GM21723 (cell line): ENCODE results near the gene OGT.
"Not testable (repeated sequence)": the region's sequence is repeated elsewhere in the genome, so short reads cannot be mapped to it uniquely, and the experiment has no call there.

ENCODE experiments used
- ATAC-seq: cut with Tn5 transposase; IDR thresholded peaks from one replicate; pipeline ENCODE4 v1.9.1; 2021; ENCODE audit warnings: mild to moderate bottlenecking, moderate library complexity; ENCODE audit not compliant: unreplicated experiment

Gene OGT

DNA sequence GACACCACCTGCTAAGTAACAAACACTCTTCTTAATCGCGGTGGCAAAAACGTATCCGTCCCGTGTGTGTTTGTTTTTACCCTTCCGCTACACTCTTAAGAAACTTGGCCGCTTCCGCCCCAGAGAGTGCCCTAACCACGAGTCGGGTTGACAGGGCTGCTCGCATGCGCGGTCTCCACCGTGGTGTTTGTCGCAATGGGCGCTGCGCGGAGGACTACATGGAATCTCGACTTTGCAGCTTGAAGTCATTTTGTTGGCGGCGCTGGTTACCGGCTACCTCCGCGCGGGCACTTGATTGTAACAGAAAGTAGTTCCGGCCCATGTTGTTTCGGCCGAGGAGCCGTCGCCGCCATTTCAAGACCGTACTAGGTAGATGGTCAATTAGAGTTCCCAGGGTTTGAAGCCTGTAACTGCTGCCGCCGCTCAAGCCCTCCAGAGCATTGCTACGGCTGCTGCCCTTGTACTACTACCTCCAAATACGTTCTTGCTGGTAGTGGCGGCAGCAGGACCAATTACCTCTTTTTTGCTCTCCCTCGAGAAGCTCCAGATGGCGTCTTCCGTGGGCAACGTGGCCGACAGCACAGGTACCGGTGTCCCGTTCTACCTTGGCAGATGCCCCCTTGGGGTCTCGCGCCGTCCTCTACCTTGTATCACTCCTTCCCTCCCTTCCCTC lies at the start of gene OGT:
OGT (plus strand) TSS at position 352 of the 673 bp plus-strand sequence; CDS start at position 548, 196 bp downstream.
- peak; percentile 79 for ATAC-seq

DNA sequence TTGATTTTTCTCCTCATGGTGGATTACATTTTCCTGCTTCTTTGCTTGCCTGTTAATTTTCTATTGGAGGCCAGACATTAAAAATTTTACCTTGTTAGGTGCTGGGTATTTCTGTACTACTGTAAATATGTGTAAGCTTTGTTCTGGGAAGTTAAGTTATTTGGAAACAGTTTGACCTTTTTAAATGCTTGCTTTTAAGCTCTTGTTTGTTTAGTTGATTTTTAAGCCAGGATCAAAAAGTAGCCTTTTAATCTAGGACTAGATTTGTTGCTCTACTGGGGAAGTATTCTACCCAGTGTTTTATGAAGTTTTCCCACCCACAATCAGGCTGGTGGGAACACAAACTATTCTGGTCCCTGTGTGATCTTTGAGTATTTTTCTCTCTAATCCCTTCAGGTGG lies 45.1 kb upstream of the OGT start:
- ATAC-seq: no peak

DNA sequence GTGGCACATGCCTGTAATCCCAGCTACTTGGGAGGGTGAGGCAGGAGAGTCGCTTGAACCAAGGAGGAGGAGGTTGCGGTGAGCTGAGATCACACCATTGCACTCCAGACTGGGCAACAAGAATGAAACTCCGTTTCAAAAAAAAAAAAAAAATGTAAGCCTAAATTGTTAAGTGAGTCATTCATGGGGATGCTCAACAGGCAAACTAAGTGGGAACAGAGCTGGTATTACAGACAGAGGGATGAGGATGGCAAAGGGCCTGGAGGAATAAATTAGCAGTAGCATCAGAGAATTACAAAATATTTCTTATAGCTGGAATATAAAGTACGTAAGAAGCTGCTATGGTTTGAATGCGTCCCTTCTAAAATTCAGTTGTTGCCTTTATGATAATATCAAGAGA lies 43.4 kb upstream of the OGT start:
- ATAC-seq: no peak

DNA sequence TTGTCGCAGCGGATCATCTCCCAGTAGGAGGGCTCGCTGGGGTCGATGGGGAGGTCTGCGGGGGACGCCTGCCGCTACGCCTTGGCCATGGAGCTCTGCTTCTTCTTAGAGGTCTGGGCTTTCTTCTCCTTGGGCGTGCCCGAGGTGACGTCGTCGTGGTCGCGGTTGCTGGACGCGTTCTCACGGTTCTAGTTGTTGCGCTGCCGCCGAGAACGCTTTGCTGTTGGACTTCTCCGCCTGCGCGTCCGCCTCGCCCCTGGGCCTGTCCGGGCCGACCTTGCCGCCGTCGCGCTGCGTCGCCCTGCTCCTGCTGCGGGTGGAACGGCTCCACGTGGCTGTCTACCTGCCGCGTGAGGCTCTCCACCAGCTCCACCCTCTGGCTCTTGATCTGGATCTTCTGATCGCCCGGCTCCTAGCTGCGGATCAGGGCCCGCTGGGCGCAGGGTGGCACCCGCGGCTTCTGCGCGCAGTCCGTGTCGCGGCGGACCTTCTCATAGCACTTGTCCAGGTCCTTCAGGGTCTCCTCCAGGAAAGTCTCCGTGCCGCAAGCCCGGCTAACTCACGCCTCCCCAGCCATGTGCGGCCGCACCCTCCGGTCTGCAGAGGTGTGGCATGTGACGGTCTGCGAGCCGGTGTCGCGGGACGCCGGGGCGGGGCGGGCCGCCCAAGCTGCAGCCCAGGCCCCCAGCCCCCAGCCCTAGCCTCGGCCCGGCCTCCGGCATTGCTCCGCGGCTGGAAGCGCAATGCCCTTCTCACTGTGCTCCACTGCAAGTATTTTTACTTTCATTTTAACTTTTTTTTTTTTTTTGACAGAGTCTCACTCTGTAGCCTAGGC lies 40.5 kb upstream of the OGT start:
- ATAC-seq: peak; percentile 55

DNA sequence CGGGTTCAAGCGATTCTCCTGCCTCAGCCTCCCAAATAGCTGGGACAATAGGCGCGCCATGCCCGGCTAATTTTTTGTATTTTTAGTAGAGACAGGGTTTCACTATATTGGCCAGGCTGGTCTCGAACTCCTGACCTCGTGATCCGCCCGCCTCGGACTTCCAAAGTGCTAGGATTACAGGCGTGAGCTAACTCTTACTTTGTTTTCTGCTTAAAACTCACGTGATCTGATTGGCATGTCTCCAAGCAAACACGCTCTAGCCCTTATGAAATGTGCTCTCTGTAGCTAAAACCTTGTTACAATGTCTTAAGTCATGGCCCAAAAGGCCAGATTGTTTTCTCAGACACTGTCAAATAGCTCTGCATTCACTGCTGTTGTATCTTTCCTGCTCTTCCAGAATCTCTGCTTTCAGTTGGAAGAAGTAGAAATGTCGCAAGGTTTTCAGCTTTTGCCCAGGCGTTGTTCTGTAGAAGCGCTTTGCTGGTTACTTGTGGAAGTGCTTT lies 39.7 kb upstream of the OGT start:
- no peak for ATAC-seq

DNA sequence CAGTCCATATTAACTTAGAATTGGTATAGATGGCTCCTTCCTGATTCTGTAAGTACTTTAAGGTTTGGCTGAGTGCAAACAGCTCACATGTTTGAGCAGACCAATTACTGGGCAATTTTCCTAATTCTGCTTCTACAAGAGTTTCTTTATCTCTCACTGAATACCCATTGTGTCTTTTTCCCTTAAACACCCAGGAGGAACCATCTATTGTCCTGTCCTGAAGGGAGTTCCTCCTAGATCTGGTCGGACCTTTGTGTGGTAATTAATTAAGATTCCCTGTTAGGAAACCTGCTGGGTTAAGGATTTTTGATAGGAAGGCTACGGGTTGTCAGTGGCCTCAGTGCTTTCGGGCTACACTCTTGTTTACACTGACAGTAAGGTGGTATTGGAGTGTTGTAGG lies 36.9 kb upstream of the OGT start:
- not testable (repeated sequence) for ATAC-seq

DNA sequence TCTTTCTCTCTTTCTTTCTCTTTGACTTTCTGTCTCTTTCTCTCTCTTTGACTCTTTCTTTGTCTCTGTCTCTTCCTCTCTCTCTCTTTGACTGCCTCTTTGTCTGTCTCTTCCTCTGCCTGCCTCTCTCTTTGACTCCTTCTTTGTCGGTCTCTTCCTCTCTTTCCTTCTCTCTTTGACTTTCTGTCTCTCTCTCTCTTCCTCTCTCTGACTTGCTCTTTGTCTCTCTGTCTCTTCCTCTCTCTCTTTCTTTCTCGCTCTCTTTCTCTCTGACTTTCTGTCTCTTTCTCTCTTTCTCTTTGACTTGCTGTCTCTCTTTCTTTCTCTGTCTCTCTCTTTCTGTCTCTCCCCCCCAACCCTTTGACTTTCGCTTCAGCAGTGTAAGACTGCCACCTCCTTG lies 36.4 kb upstream of the OGT start:
- ATAC-seq: no peak

DNA sequence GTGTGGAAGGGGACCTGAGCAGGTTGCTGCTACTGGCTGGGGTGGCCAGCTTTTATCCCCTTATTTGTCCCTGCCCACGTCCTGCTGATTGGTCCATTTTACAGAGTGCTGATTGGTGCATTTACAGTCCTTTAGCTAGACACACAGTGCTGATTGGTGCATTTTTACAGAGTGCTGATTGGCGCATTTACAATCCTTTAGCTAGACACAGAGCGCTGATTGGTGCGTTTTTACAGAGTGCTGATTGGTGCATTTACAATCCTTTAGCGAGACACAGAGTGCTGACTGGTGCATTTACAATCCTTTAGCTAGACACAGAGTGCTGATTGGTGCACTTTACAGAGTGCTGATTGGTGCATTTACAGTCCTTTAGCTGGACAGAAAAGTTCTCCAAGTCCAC lies 30.8 kb upstream of the OGT start:
- not testable (repeated sequence) for ATAC-seq

DNA sequence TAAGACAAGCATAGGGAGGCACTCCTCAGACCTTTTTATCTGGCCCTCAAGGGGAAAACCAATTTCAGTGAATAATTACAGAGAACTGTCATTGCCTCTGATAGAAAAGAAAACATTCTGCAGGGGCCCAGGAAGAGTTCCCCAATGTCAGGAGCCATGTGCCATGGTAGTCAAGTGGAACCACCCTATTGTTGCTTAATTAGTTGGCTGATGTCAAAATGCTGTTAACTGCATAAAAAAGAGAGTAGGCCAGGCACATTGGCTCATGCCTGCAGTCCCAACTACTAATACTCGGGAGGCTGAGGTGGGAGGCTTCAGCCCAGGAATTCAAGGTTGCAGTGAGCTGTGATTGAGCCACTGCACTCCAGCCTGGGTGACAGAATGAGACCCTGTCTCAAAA lies 28.6 kb upstream of the OGT start:
- ATAC-seq: no peak

DNA sequence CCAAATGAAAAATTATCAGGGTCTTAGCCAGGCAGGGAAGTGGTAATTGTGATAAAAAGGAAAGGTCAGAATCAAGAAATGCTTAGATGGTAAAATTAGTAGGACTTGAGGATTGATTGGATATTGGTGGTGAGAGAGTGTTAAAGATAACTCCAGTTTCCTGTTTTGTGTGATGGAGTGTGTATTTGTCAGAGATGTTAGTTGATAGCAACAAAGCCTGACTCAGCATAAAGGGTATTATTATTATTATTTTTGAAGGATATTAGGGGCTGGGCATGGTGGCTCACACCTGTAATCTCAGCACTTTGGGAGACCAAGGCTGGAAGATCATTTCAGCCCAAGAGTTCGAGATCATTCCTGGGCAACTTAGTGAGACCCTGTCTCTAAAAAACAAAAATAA lies 23.6 kb upstream of the OGT start:
- no peak for ATAC-seq

DNA sequence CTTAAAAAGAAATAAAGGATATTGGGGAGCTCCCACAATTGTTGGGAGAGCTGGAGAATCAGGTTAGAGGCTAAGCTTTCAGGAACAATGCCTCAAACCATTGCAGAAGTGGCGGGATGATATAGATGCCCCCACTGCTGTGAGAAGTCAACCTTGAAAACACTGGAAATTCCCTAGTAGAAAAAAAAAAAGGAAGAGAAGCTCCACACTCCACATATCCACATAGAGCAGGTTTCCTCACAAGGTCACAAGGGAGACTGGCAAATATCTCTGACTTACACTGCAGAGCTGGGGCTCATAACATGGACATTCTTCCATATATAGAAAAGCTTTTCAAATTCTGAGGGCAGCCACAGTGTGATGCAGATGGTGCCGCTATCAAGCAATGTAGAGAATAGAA lies 22.7 kb upstream of the OGT start:
- no peak for ATAC-seq

DNA sequence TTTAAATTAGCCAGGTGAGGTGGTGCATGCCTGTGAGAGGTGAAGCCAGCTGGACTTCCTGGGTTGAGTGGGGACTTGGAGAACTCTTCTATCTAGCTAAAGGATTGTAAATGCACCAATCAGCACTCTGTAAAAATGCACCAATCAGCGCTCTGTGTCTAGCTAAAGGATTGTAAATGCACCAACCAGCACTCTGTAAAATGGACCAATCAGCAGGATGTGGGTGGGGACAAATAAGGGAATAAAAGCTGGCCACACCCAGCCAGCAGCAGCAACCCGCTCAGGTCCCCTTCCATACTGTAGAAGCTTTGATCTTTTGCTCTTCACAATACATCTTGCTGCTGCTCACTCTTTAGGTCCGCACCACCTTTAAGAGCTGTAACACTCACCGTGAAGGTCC lies 19.2 kb upstream of the OGT start:
- ATAC-seq: not testable (repeated sequence)

DNA sequence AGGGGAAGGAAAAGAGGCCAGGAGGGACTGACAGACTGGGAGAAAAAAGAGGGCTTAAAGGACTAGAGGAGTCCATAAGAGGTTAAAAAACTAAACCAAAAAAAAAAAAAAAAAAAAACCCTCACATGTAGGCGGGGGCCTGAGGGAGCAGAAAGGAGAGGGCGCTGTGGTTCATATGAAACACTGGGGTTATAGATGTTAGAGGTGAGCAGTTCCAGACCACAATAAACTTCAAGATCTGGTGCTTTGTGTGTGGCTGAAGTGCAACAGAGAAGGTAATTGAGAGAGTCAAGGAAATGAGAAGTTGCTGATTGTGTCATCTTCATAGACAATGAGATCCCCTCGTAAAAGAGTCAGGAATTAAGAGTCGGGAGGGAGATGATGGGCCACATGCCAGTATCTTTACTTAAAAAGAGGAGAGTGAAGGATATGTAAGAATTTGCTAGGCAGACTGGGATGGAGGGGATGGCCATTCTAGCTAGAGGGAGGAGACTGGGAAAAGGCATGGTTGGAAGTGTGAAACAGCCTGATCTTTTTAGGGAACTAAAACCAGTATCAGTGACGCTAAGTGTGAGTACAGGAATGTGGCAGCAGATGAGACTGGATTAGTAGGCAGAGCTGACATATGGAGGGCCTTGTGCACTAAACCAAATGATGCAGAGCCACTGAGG lies 18.4 kb upstream of the OGT start:
- ATAC-seq: peak; percentile 86

DNA sequence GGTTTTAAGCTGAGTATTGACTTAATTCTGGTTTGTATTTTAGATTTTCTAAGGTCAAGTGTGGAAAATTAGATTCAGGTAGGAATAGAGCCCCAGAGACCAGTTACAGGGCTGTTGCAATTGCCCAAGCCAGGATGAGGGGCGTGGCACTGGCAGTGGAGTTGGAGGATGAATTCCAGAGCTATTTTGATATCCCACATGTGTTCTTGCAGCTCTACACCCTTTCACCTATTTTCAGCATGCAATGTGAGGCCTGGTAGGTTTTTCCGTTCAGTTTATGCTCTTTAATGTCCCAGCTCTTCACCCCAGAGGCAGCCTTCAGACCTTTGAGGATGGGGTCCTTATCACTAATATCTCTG lies 17.9 kb upstream of the OGT start:
- no peak for ATAC-seq

DNA sequence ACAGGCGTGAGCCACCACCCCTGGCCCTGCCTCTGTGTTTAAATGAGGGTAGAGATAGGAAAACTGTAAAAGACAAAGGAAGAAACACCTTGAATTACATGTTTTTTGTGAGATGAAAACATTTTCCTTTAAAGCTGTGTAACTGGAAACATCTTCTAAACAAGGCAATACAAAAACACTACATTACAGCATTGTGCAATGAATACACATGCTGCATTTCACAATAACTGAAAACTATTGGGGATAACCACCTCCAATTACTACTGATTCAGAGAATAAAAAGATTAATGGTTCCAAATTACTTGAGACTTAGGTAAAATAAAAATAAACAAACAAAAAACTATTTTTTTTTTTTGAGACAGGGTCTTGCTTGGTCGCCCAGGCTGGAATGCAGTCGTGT lies 7.6 kb upstream of the OGT start:
- no peak for ATAC-seq

DNA sequence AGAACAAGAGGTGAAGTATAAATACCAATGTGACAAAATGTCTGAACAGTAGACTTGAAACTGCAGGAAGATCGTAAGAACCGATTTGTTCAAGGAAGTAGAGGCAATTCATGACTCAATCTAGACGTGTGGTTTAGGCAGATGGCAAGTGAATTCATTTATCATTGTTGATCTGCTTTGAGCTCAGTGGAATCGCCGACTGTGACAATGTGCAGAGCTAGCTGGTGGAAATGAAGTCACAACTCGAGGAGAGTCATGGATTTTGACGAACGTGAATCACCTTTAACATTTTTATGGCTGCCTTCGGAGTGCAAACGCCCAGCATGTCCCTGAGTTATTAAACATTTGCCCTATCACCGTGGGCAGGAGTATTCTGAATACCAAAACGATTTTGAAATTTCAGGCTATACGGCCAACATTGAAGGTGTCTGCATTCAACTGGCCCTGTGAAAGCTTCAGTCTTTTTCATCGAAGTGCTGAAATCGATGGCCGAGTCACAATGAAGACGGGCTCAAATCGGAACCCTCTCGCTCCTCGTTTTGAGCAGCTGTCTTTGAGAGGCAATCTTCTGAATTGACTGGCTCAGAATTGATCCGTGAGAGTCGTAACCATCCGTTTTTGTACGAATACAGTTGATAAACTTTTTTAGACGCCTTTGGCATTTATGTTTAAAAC lies 689 bp upstream of the OGT start:
- ATAC-seq: peak; percentile 17

DNA sequence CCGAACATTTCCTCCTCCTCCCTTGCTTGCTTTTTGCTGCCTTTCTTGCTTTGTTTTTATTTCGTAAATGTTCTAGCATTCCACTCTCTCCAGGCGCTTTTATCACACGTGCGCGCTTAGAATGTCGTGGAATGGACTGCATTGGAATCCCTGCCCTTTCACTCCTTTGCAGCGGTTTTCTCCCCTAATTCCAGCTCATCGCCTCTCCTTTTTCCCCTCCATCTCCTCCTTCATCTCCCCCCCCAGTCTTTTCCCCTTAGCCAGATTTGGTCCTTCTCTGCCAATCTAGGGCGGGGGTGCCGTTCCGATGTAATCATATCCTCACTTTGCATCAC lies 579 bp downstream of the OGT start:
- no peak for ATAC-seq

DNA sequence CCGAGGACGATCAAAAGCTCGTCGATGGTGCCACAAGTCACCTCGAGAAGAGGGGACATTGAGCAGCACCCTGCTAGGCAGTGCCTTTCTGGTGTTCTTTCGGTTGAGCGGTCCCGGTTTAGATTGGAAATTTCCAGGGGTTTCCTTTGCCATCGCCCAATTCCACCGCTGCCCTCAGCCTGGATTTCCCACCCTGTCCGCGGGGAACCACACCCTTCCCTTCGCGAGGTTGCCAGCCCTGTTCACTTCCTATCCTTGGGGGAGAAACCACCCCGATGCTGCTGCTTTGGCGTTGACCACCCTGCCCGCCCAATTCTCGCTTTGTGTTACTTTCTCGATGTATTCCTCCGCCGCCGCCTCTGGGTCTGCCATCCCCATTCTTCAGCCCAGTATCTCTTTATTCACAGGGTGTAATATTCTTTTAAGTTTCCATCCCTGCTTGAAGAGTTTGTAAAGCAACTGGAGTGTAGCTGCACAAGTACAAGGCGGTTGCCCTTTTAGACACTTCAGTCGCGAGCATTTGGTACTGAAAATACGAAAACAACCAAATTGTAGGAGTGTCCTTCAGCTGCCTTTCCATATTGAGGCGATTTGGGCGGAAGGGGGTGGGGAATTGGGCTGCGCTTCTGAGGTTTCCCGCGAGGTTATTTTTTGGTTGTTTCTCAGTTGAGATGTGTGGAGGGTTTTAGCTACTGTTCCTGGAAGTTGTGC lies 1.1 kb downstream of the OGT start:
- ATAC-seq: peak; percentile 30

DNA sequence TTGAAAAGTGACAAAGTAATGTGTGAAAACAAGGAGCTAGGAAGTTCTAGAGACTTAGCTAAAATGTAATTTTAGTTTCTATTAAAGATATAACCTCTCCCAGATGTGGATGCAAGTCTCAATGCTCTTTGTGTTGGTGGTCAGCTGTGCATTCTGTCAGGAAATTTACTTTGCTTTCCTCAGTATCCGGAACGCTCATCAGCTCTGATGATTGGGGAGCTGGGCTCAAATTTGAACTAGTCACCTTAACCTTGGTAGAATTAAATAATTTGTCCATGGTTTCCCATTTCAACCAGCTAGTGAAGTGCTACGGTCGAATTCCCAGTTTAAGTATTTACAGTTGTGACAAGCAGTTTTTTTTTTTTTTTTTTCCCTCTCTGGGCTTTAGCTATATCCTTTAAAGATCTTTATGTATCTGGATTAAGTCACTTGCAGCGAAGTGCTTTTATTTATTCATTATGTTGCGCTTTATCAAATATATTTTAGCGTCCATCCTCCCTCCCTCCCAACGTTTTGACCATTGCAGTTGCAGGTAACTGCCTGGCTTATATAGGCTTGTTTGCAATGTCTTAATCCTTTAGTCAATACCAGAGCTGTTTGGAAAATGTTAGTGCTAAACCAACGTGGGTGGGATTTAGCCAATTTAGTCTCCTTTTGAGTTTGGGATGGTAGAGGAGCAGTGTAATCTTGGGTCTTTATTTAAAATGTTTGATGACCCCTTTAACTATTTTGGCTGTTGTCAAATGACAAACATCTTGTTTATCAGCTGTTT lies 2.1 kb downstream of the OGT start:
- ATAC-seq: no peak

DNA sequence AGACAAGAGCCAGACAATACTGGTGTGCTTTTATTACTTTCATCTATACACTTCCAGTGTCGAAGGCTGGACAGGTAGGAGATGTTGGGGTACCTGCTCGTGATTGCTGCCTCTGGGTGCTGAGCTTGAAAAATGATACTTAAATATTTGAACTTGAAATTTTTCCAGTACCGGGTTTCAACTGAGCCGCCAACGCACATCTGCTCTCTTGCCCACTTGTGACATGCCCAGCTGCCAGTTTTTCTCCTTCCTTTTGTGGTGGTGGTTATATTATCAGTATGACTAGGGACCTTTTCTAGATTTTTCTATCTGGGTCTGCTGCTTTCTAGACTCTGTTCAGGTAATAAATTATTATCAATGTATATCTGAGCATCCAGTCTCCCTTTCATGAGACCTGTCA lies 3.4 kb downstream of the OGT start:
- ATAC-seq: no peak
